Calu3 (cell line): ENCODE results near the gene TSC2. TPM values are rescaled to one million over a fixed set of nuclear protein-coding genes. Genes with fewer than 3 reads are reported as not detected.

ENCODE experiments used
- BruUV-seq: library from RNA; stranded (reverse); fragments of 400-500 nt; replicated peaks from 2 replicates; lab custom pipeline; 2021; lab: Mats Ljungman, UMichigan
- CTCF ChIA-PET: fragments of 300-600 bp; sonication (Branson Sonifier 250); formaldehyde crosslinking; loops from one replicate; lab custom pipeline; 2022; ENCODE audit warnings: antibody characterized with exemption; lab: Charles Lee
- DNase-seq: peaks from one replicate; pipeline ENCODE4 v3.0.0; 2022
- H3K27ac Mint-ChIP-seq: one replicate; pipeline ENCODE4 v1.8.0; 2022; ENCODE audit warnings: mixed read lengths; ENCODE audit not compliant: unreplicated experiment
- H3K27me3 Mint-ChIP-seq: one replicate; pipeline ENCODE4 v1.8.0; 2022; ENCODE audit warnings: mixed read lengths; ENCODE audit not compliant: unreplicated experiment
- H3K36me3 Mint-ChIP-seq: one replicate; pipeline ENCODE4 v1.8.0; 2022; ENCODE audit warnings: mild to moderate bottlenecking, moderate library complexity, mixed read lengths; ENCODE audit not compliant: insufficient read depth, unreplicated experiment
- H3K4me1 Mint-ChIP-seq: one replicate; pipeline ENCODE4 v1.8.0; 2022; ENCODE audit warnings: mild to moderate bottlenecking, low read depth, mixed read lengths; ENCODE audit not compliant: unreplicated experiment
- H3K4me3 Mint-ChIP-seq: one replicate; pipeline ENCODE4 v1.8.0; 2022; ENCODE audit warnings: mild to moderate bottlenecking, low read depth, moderate library complexity, mixed read lengths; ENCODE audit not compliant: unreplicated experiment
- H3K9me3 Mint-ChIP-seq: one replicate; pipeline ENCODE4 v1.8.0; 2022; ENCODE audit warnings: low read depth, mixed read lengths; ENCODE audit not compliant: unreplicated experiment
- intact Hi-C: fragments of 100-400 bp; cut with micrococcal nuclease; formaldehyde crosslinking; loops from one replicate; pipeline ENCODE4 v1.10.0; 2022; ENCODE audit not compliant: unreplicated experiment
- total RNA-seq: library from RNA; stranded (reverse); gene quantifications from 2 replicates; pipeline ENCODE4 v1.2.3, GENCODE V29; 2022
- TF ChIP-seq, protein P1 (sequence below): fragments of 200-600 bp; IDR thresholded peaks from one replicate; pipeline ENCODE4 v1.8.0; 2022; ENCODE audit warnings: antibody characterized with exemption; ENCODE audit not compliant: unreplicated experiment

Gene TSC2
- total RNA-seq, 1 experiment from 2014 or later, result 170 TPM

DNA sequence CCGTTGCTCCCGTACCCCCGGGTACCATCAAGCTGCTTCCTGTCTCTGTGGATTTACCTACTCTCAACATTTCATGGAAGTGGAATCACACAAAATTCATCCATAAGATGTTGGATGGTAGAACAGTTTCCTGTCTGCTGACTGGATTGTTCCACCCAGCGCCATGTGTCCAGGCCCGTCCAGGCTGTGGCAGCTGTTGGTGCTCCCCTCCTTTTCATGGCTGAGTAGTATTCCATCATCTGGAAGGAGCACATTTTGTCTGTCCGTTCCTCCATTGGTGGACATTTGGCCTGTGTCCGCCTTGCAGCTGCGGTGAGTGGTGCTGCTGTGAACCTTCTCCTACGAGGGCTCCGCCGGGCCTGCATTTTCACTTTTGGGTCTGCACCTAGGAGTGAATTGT, 18.4 kb downstream of the TSC2 start:
- Mint-ChIP-seq H3K27ac (no peak overlapping the region), H3K9me3 (no peaks in the 10 kb centered on the region), H3K4me3 (no peak overlapping the region), H3K27me3 (no peaks in the 10 kb centered on the region), H3K4me1 (no peaks in the 10 kb centered on the region), H3K36me3 (peaks cover 33% of the 10 kb centered on the region)
- BruUV-seq, result no TSS peak
- CTCF ChIA-PET, result interaction anchor here (0.6 kb wide), 1 partner anchor 770 kb away, joined by 3 read pairs; no protein-coding TSS in a partner anchor
- intact Hi-C loops, result no loop called here
- DNase-seq, result no peak
- TF ChIP-seq, protein P1, sequence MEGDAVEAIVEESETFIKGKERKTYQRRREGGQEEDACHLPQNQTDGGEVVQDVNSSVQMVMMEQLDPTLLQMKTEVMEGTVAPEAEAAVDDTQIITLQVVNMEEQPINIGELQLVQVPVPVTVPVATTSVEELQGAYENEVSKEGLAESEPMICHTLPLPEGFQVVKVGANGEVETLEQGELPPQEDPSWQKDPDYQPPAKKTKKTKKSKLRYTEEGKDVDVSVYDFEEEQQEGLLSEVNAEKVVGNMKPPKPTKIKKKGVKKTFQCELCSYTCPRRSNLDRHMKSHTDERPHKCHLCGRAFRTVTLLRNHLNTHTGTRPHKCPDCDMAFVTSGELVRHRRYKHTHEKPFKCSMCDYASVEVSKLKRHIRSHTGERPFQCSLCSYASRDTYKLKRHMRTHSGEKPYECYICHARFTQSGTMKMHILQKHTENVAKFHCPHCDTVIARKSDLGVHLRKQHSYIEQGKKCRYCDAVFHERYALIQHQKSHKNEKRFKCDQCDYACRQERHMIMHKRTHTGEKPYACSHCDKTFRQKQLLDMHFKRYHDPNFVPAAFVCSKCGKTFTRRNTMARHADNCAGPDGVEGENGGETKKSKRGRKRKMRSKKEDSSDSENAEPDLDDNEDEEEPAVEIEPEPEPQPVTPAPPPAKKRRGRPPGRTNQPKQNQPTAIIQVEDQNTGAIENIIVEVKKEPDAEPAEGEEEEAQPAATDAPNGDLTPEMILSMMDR, result no peak

DNA sequence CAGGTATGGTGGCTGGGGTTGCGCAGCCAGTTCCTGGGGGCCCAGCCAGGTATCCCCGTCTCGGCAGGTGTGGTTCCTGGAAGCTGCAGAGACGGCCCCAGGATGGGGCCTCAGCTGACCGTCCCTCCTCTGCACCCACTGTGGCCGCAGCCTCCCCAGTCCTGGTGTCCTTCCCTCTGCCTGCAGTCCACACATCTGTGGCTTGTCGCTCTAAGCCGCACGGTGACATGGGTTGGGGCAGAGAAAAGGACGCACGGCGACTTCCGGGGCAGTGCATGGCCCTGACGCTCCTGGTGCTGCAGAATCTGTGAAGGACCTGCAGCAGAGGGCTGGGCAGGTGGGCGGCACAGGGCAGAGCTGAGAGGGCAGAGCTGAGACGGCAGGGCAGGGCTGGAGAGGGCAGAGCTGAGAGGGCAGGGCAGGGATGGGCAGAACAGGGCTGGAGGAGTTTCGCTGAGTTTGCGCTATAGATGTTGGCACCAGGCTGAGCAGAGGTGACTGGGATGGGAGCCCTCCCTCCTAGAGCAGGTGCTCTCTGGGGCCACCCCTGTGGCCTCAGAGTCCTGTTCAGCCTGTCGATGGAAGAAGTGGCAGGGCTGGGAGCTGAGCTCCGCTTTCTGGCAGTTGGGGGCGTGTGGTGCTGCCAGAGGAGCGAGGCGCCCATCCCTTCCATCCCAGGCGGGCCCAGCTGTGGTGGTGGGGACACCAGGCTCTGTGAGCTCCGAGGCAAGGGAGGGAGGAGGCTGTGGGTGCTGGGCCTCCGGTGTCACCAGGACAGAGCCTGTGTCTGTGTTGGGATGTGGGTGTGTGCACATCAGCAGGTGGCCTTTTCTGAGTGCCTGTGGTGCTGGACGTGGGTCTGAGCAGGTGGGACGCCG, 23.0 kb downstream of the TSC2 start:
- CTCF ChIA-PET, result interaction anchor here (0.5 kb wide), 1 partner anchor 1186 kb away, joined by 7 read pairs; no protein-coding TSS in a partner anchor
- DNase-seq, result no peak
- Mint-ChIP-seq H3K9me3 (no peaks in the 10 kb centered on the region), H3K4me1 (no peaks in the 10 kb centered on the region), H3K27me3 (no peaks in the 10 kb centered on the region), H3K36me3 (peaks cover 55% of the 10 kb centered on the region), H3K4me3 (no peak overlapping the region), H3K27ac (no peak overlapping the region)
- TF ChIP-seq, protein P1, result no peak
- intact Hi-C loops, result no loop called here
- BruUV-seq, result no TSS peak

DNA sequence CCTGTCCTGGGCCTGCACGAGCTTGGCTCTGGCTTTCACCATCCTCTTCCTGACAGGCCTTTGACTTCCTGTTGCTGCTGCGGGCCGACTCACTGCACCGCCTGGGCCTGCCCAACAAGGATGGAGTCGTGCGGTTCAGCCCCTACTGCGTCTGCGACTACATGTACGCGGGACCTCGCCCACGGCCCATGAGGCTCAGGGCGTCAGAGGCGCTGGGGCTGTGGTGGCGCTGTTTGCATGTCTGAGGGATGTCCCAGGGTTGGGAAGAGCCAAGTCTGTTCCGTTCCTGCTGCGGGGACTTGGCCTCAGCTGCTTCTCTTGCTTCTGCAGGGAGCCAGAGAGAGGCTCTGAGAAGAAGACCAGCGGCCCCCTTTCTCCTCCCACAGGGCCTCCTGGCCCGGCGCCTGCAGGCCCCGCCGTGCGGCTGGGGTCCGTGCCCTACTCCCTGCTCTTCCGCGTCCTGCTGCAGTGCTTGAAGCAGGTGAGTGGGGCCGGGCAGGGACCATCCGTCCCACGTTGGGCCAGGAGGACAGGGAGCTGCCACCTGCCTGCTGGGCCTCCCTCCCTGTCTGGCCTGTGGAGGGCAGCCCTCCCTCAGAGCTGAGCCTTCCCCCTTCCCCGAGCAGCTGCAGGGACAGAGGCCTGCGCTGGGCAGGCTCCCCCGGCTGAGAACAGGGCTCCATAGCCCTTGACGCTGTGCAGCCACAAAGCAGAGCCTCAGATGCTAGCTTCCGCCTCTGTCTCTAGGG, 23.8 kb downstream of the TSC2 start:
- H3K9me3 Mint-ChIP-seq, result no peaks in the 10 kb centered on the region
- no peaks in the 10 kb centered on the region for H3K4me1 Mint-ChIP-seq
- CTCF ChIA-PET, result interaction anchor here (0.5 kb wide), 1 partner anchor 21 kb away, joined by 5 read pairs; no protein-coding TSS in a partner anchor
- no peak overlapping the region for H3K4me3 Mint-ChIP-seq
- H3K36me3 Mint-ChIP-seq, result peaks cover 62% of the 10 kb centered on the region
- H3K27me3 Mint-ChIP-seq, result no peaks in the 10 kb centered on the region
- intact Hi-C loops, result no loop called here
- no TSS peak for BruUV-seq
- TF ChIP-seq, protein P1, result no peak
- DNase-seq, result no peak
- H3K27ac Mint-ChIP-seq, result no peak overlapping the region

DNA sequence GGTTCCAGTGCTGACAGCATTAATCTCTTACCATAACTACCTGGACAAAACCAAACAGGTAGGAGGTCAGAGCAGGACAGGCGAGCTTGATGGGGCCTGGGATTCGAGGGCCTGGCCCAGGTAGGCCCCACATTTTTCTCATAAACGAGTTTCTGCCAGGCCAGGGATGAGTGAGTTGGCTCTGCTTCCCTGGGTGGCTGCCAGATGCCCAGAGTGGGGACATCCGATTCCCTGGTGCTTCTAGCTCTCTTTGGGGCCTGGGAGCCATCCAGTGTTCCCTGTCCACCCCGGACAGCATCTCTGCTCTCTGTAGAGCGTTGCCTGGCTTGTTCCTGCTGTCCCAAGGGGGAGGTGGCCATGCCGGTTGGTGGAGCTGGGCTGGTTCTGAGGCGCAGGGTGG, 25.1 kb downstream of the TSC2 start:
- TF ChIP-seq, protein P1, result no peak

More for the DNA sequence above, 25.1 kb downstream of the TSC2 start:
- H3K4me1 Mint-ChIP-seq, result no peaks in the 10 kb centered on the region
- no peak overlapping the region for H3K27ac Mint-ChIP-seq
- intact Hi-C loops, result no loop called here
- no TSS peak for BruUV-seq
- CTCF ChIA-PET, result no interaction called here
- H3K27me3 Mint-ChIP-seq, result no peaks in the 10 kb centered on the region
- H3K9me3 Mint-ChIP-seq, result no peaks in the 10 kb centered on the region
- H3K36me3 Mint-ChIP-seq, result peaks cover 69% of the 10 kb centered on the region
- no peak for DNase-seq
- H3K4me3 Mint-ChIP-seq, result no peak overlapping the region
